NCI-H524 treated with DMSO at 0.1 percent for 48 hours (cell line): ENCODE measurements around the gene BFSP1.

Experiments used
- DNase-seq: peaks from one replicate; lab custom pipeline; 2025; lab: John Stamatoyannopoulos, UW

Gene BFSP1

DNA sequence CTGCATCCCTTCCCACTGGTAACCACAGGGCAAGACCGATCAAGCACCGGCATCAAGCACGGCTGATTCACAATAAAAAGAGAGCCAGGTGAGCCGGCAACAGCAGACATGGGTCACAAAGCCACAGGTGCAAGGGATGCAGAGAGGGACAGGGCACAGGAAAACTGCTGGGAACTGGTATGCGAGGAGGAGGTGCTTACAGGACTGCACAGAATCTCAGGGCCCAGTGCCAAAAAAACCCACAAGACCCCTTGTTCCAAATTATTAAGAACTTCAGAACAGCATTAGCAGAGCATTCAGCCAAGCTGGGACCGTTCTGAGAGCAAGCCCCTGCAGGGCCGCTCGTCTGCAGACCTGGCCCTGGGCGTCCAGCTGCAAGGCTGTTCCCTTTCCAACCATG, 35.4 kb downstream of the BFSP1 start:
- no peak for DNase-seq

DNA sequence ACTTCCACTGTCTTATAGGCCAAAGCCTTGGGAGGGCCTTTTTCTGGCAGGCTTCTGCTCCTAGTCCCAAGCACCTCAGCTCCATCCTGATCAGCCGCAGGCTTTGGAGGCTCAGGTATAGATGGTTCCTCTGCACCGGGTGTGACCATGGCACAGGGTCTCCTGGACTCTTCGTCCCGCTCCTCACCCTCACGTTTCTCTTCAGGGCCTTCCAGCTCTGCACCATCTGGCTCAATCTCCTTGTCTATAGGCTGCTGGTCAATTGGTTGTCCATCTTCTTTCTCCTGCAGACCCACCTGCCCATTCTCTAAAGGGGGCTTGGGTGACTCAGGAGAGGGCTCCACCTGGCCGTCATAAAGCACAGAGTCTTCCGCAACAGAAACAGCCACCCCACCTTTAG, 37.0 kb downstream of the BFSP1 start:
- no peak for DNase-seq

DNA sequence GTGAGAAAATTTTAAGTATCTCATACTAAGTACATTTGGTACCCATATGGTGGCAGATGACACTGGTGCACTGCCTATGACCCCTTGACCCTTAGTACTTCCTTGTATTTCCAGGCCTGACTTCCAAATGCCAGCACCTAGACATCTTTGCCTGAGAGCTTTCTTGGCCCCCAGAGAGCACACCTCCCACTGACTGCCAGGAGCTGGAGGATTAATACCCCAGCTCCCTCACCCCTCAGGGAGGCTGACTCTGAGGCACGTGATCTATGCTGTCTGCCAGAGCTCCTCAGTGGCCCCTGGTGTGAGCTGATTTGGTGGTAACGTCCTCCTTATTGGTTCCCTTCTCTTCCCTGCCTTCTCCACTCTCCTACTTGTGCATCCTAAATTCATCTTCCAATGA, 38.0 kb downstream of the BFSP1 start:
- no peak for DNase-seq

DNA sequence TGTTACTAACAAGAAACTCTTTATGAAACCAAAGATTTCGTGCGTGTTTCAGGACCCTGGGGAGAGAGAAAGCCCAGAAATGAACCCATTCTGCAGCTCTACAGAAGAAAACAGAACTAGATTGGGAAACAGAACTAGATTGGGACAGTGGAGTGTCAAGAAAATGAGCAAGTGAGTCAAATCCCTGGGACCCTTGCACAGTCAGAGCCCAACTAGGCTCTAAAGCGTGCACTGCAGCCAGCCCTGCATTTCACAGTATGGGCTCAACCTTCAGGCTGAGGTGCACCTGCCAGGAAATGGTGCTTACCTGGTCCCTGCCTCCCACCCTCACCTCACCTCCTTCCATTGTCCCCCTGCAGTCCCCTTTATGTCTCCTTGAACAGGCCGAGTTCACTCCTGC, 39.7 kb downstream of the BFSP1 start:
- DNase-seq = no peak

DNA sequence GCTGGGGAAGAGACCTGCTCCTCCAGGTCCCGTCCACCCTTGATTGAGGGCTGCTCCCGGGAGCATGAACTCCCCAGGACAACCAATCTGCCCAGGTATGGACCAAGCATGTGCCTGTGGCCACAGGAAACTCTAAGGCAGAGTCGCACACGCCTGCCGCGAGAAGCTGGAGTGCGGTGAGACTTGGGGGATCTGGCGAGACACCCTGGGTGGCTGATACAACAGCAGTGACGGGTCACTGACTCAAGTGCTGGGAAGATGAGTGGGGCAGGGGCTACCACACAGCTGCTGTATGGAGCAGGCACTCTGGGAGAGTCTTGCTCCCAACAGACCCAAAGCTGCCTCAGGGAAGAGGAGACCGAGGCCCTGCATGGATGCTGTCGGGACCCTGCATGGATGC, 40.1 kb downstream of the BFSP1 start:
- no peak for DNase-seq

DNA sequence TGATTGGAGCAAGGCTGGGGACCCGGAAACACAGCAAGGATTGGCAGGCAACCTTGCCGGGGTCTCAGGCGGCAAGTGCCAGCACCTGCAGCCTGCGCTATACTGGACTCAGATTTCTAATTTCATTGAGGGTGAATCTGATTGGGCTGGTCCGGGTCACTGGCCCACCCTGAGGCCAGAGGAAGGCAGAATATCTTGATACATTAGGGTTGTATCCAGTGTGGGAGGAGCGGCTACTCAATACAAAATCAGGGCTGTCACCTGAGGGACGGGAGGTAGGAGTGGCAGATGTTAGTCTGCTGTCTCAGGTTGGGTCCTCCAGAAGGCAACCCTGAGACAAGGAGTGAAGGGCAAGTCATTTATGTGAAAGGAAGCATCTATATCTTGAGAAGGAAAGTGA, 40.7 kb downstream of the BFSP1 start:
- no peak for DNase-seq

DNA sequence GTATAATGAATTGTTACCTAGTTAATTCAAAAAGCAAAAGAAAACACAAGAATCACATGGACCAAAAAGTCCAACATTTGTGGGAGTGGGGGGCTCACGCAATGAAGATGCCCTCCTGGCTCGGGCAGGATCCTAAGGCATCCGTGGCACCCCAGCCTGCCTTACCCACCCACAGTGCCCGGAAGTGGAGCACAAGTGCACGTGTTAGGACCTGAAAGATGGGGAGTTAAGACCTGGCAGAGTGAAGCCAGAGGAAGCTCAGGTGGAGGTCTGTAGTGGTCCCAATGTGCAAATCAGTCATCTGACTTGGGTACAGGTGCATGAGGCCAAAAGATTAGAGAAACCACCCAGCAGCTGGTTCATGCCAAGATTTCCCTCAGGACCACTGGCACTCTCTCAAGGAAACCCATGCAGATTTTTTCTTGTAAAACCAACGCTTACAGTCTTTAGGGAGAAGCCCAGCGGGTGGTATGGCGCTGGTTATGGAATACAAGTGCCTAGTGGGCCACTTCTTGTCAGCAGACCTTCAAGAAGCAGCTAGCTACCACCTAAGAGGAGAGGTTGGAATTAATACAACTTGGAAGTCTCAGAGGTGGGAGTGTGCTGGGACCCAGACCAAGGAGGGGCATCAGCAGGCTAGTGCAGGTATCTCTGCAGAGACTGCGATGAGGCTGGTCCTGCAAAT, 42.1 kb downstream of the BFSP1 start:
- no peak for DNase-seq

DNA sequence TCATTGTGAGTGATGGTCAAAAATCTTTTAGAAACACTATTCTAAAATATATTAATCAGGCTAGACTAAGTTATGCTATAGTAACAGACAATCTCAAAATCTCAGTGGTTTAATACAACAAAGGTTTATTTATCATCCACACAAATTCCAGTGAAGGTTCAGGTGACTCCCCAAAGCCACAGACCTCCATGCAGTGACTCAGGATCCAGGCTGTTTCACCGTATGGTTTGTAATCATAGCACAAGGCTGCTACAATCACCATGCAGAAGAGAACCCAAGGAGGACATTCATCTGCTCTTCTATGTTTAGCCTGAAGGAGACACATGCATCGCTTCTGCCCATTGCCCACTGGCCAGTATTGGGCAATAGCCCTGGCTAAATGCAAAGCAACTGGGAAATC, 46.2 kb downstream of the BFSP1 start:
- no peak for DNase-seq

DNA sequence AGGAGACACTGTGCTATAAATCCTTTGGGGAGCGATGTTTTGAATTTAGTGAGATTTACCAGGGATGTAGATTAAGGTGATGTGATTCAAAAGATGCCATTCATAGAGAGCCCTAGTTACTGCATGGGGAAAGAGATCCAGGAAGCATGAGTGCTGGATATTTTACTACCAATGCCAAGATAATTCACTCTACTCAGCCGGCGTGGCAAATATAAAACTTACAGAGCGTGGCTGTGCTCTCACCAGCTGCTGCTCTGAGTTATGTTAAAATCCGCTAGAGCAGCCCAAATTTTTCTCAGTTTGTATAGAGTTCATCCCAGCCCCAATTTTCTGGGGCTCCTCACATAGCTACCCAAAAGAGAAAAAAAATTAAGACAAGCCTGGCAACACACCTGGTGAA, 48.6 kb downstream of the BFSP1 start:
- no peak for DNase-seq

DNA sequence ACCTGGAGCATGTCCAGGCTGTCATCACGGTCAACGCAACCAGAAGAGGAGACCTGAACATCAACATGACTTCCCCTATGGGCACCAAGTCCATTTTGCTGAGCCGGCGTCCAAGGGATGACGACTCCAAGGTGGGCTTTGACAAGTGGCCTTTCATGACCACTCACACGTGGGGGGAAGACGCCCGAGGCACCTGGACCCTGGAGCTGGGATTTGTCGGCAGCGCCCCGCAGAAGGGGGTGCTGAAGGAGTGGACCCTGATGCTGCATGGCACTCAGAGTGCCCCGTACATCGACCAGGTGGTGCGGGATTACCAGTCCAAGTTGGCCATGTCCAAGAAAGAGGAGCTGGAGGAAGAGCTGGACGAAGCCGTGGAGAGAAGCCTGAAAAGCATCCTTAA, 49.5 kb downstream of the BFSP1 start:
- DNase-seq = no peak

DNA sequence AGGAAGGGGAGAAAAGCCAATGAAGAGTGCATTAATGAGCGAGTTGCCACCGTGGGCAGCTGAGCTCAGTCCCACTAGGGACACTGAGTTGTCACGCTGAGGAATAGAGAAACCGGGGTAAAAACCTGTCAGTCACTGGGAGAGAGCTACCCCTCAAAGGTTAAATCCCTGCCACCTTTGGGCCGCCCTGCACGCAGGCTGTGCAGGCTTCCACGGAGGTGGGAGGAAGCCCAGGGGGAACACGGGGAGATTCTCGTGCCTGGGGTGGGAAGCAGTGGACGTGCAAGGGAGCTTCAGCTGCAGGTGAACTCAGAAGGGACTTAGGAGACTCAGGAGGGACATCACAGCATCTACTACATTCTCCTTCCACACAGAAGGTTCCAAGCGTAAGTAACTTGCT, 50.5 kb downstream of the BFSP1 start:
- DNase-seq = no peak

DNA sequence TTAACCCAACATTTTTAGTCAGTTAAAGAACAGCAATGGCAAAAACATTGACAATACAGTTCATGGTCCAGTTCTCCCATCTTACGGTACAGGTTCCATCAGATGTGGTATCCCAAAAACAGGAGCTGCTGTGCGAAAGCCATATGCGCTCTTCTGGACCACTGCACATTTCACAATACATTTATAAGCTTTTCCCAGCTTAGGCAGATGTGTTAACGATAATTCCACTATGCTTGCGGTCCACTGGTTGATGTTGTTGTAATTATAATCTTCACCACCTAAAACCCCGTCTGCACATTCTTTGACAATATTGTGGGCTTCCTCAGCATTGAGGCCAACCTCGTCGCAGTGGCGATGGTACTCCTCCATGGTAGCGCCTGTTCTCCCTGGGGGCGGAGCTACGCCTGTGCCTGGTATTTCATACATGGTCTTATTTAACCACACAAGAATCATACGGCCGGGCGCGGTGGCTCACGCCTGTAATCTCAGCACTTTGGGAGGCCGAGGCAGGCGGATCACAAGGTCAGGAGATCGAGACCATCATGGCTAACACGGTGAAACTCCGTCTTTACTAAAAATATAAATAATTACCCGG, 52.0 kb downstream of the BFSP1 start:
- no peak for DNase-seq

DNA sequence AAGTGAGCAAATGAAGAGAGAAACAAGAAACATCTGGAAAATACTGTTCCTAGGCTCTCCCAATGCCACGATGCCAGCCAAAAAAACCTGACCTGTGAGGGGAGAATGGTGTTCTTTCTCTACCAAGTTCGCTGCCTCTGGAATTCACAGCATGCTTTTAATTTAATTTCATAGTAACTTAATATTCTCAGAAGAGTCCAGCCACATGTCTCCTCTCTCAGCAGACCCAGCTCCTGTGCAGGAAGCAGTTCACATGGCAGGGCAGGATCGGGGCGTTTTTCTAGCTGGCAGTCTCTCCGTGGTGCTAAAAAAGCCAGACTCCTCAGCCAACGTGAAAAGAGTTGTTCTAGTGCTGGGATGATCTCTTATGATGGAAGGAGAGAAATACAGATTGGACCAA, 57.5 kb downstream of the BFSP1 start:
- no peak for DNase-seq

DNA sequence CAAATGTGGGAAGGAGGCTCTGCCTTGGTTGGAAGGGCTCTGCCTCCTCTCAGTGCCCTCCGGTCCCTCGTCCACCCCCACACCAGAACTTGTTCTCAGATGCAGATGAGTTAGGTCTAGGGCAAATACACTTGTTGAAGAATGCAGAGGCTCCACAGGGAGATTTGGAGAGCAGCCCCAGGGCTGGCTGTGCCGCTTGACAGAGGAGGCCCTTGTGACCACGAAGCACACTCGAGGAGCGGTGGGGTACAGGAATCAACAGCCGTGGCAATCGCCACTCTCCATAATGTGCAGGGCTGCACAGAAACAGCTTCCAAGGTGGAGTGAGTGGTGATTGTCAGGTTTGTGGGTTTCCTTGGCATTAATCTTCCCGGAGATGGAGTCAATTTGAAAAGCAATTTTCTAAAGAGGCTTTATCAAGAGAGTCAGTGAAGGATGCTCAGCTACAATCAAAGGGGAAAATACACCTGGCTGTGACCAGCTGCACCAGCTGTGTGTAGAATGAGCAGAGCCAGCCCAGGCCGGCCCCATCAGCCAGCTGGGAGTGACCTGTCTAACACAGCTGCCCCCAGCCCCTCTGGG, 59.5 kb downstream of the BFSP1 start:
- no peak for DNase-seq

DNA sequence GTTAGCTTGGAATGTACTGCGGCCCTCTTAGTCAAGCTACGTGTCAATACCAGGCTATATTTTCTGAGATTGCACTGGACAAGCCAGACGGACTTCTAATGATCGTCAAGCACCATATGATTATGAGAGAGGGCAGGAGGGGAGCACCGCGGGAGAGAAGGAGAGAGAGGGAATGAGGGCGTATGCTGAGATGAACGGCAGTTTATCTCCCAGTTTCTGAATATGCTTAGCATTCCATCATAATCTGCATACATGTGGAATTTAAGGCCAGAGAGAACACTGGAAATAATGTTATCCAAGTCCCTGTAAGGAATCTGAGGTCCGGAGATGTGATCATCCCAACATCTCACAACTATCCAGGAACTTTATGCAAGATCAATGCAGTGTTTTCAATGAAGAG, 60.2 kb downstream of the BFSP1 start:
- no peak for DNase-seq

DNA sequence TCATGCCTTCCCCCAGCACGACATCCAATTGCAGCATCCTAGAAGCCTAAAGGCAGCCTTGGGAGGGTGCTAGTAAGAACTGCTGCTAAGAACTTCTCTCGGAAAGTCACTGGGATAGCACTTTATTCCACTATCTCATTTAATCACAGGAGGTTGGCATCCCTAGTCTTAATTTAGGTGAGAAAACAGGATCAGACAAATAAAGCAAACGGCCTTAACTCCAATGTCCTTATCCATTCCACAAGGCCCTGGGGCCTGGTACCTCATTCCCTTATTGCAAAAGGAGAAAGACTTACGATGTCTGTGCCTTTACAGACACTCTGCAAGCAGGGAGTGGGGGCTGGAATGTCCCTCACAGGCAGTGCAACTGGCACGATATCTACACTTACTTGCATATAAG, 60.7 kb downstream of the BFSP1 start:
- DNase-seq = no peak

DNA sequence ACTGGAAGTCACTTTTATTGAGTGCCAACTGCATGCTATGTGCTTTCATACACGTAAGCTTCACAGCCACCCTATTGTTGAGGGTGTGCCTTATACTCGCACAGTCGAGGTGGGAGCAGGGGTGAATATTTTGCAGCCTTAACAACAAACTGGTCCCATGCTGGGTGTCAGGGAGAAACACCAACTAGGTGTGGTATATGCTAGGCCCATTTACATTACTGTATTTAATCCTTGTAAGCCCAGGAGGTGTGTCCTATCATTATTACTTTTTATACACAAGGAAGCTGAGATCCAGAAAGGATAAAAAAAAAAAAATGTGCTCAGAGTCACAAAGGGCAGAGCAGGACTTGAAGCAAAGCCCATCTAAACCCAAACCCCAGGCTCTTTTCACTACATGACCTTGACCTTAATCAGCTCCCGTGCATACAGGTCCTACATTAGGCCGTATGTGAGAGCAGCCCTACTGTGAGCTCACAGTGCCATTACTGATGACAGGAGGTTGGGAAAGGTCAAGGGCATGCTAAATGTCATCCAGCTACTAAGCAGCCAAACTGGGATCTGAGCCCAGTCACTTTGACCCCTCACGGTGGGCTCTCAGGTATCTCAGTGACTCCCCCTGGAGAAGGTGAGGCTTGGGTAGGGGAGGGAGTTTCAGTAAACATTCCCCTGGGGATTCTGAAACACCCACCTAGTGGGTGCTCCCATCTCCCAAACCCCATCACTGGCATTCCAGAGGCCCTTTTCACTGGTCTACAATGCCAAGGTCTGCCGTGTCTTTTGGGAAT, 61.7 kb downstream of the BFSP1 start:
- no peak for DNase-seq

DNA sequence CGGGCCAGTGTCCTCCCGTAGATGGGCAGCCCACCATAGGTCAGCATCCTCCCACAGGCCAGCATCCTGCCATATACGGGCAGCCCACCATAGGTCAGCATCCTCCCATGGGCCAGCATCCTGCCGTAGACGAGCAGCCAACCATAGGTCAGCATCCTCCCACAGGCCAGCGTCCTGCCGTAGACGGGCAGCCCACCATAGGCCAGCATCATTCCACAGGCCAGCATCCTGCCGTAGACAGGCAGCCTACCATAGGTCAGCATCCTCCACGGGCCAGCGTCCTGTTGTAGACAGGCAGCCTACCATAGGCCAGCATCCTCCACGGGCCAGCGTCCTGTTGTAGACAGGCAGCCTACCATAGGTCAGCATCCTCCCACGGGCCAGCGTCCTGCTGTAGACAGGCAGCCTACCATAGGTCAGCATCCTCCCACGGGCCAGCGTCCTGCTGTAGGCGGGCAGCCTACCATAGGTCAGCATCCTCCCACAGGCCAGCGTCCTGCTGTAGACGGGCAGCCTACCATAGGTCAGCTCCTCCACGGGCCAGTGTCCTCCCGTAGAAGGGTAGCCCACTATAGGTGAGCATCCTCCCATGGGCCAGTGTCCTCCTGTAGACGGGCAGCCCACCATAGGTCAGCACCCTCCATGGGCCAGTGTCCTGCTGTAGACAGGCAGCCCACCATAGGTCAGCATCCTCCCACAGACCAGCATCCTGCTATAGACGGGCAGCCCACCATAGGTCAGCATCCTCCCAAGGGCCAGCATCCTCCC, 62.9 kb downstream of the BFSP1 start:
- DNase-seq = no peak

DNA sequence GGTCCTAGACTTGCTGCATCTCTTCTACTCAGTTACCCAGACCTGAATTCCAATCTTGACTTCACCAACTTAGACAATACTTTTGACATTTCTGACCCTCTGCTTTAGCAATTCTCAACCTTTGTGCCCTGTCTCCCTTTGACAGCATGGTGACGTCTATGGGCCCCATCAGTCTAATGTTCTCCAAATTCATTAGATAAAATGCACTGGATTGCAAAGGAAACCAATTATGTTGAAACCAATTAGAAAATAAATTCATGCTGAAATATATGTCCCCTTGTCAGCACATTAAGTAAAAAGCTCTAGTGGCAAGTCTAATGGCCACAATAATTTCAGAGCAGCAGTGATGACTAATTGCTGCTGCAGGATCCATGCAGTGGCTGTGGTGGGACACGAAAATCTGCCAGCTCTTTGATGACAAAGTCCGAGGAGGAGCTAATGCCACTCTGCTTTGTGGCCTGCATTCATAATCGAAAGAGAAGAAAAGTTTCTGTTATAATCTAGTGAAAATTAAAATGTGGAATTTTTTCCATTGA, 64.0 kb downstream of the BFSP1 start:
- no peak for DNase-seq

DNA sequence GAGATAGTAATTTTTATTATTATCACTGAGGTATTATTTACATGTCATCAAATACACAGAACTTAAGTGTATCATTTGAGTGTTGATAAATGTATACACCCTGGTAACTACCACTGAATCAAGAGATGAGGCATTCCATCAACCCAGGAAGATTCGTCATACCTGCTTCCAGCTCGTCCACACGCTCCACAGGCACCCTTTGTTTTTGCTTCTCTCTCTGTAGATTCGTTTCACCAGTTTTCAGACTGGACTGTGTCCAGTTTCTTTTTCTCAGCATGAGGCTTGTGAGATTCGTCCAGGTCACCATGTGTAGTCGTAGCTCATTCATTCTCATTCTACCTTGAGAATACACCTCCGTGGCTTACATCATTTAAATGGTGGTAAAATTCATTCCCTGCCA, 64.5 kb downstream of the BFSP1 start:
- no peak for DNase-seq

DNA sequence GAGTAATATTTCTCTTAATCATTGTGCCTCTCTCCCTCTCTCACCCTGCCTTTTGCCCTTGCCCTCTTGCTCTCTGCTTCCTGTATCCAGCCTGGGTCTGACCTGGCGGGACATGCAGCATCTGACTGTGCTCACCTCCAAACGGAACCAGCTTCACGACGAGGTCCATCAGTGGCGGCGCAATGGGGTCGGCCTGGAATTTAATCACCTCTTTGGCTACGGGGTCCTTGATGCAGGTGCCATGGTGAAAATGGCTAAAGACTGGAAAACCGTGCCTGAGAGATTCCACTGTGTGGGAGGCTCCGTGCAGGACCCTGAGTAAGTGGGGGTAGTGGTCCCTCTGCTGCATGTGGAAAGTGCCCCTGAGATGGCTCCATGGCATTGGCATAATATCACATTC, 65.9 kb downstream of the BFSP1 start:
- no peak for DNase-seq

DNA sequence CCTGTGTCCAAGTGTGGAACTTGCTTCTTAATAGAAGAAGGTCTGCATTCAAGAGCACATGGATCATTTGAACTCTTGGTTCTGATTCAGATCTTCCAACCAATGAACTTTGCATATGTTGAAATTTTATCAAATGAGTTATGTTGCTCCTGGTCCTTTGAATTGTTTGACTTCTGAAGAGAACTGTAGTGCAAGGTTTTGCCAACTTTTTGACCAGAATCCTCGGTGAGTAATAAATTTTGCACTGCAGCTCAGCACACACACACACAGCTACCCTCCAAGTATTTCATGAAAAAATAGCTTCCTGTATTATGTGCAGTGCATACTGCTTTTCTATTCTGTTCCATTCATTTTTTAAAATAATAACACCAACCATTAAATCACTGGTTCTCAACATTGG, 67.5 kb downstream of the BFSP1 start:
- no peak for DNase-seq
